ENCODE data around the gene SMURF1. TPM values are rescaled to one million over a fixed set of nuclear protein-coding genes. Genes with fewer than 3 reads are reported as not detected.

Gene SMURF1
- total and polyA plus RNA-seq, 4 donors = 2.9 to 16.8 (median 5.9) TPM

GRCh38 chr7:99128076-99128950 lies 15.6 kb downstream of the SMURF1 start:
- H3K27ac ChIP-seq (ENCODE audit: low read depth in 1 of 2, low read length in 2 of 2) = peak overlapping the region; percentile 56 to 68
- H3K9me3 ChIP-seq (ENCODE audit: control insufficient read depth in 4 of 4, low read length in 3 of 4) = no peaks in the 10 kb centered on the region
- peak overlapping the region in 1 of 3 donors; percentile 10 for H3K4me3 ChIP-seq (ENCODE audit: low read depth in 1 of 3, low read length in 3 of 3)
- 39% methylated on average over 11 of the region's 11 CpGs for WGBS
- H3K27me3 ChIP-seq (ENCODE audit: control insufficient read depth in 4 of 4, insufficient read depth in 4 of 4, low read length in 3 of 4) = no peaks in the 10 kb centered on the region
- H3K9ac ChIP-seq (ENCODE audit: low read depth in 1 of 2, low read length in 2 of 2) = peak overlapping the region in 1 of 2 donors; percentile 48
- DNase-seq (ENCODE audit: low spot score) = no peak
- TF ChIP-seq ZBTB33 (IDR thresholded peaks at IDR 0.05) = peak; percentile 73
- TF ChIP-seq FOXA1 (IDR thresholded peaks at IDR 0.05) = peak; percentile 96
- peak in 1 of 2 donors; percentile 33 for TF ChIP-seq JUND (IDR thresholded peaks at IDR 0.05)
- TF ChIP-seq RAD21 (IDR thresholded peaks at IDR 0.05) = peak; percentile 36 to 50
- TF ChIP-seq FOXA2 (IDR thresholded peaks at IDR 0.05) = peak; percentile 95
- TF ChIP-seq CTCF (IDR thresholded peaks at IDR 0.05; ENCODE audit: low read depth, low read length, missing input control) = no peak
- no peak for TF ChIP-seq EGR1 (IDR thresholded peaks at IDR 0.05; ENCODE audit: low read depth in 2 of 2)
- peak; percentile 54 to 66 for TF ChIP-seq HNF4A (conservative IDR thresholded peaks at IDR 0.05)
- peak; percentile 64 for TF ChIP-seq MAX (IDR thresholded peaks at IDR 0.05)
- peak; percentile 47 for TF ChIP-seq SP1 (IDR thresholded peaks at IDR 0.05)
- peak; percentile 77 to 87 for TF ChIP-seq RXRA (IDR thresholded peaks at IDR 0.05)
- peak; percentile 65 for TF ChIP-seq YY1 (IDR thresholded peaks at IDR 0.05)
- TF ChIP-seq GABPA (IDR thresholded peaks at IDR 0.05 in 1 of 2, conservative IDR thresholded peaks at IDR 0.05 in 1 of 2) = no peak
- TF ChIP-seq HNF4G (IDR thresholded peaks at IDR 0.05) = no peak
- TF ChIP-seq ATF3 (IDR thresholded peaks at IDR 0.05) = no peak
- peak; percentile 33 for TF ChIP-seq TAF1 (conservative IDR thresholded peaks at IDR 0.05)
- TF ChIP-seq NR2F2 (IDR thresholded peaks at IDR 0.05) = peak; percentile 40
- TF ChIP-seq, protein P1, sequence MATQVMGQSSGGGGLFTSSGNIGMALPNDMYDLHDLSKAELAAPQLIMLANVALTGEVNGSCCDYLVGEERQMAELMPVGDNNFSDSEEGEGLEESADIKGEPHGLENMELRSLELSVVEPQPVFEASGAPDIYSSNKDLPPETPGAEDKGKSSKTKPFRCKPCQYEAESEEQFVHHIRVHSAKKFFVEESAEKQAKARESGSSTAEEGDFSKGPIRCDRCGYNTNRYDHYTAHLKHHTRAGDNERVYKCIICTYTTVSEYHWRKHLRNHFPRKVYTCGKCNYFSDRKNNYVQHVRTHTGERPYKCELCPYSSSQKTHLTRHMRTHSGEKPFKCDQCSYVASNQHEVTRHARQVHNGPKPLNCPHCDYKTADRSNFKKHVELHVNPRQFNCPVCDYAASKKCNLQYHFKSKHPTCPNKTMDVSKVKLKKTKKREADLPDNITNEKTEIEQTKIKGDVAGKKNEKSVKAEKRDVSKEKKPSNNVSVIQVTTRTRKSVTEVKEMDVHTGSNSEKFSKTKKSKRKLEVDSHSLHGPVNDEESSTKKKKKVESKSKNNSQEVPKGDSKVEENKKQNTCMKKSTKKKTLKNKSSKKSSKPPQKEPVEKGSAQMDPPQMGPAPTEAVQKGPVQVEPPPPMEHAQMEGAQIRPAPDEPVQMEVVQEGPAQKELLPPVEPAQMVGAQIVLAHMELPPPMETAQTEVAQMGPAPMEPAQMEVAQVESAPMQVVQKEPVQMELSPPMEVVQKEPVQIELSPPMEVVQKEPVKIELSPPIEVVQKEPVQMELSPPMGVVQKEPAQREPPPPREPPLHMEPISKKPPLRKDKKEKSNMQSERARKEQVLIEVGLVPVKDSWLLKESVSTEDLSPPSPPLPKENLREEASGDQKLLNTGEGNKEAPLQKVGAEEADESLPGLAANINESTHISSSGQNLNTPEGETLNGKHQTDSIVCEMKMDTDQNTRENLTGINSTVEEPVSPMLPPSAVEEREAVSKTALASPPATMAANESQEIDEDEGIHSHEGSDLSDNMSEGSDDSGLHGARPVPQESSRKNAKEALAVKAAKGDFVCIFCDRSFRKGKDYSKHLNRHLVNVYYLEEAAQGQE (IDR thresholded peaks at IDR 0.05) = no peak
- H3K36me3 ChIP-seq (ENCODE audit: control insufficient read depth in 4 of 4, insufficient read depth in 3 of 4, low read depth in 1 of 4, low read length in 3 of 4) = no peaks in the 10 kb centered on the region
- peaks cover 20 to 60% (median 42%) of the 10 kb centered on the region in 4 donors for H3K4me1 ChIP-seq (ENCODE audit: control insufficient read depth in 4 of 4, insufficient read depth in 4 of 4, low read length in 3 of 4)
